NCI-H524 treated with DMSO at 0.1 percent for 48 hours (cell line): ENCODE measurements around the gene CPT1B.
"Not testable (repeated sequence)": the region's sequence is repeated elsewhere in the genome, so short reads cannot be mapped to it uniquely, and the experiment has no call there.

Experiments
- DNase-seq: peaks from one replicate; lab custom pipeline; 2025; lab: John Stamatoyannopoulos, UW

CPT1B gene

DNA sequence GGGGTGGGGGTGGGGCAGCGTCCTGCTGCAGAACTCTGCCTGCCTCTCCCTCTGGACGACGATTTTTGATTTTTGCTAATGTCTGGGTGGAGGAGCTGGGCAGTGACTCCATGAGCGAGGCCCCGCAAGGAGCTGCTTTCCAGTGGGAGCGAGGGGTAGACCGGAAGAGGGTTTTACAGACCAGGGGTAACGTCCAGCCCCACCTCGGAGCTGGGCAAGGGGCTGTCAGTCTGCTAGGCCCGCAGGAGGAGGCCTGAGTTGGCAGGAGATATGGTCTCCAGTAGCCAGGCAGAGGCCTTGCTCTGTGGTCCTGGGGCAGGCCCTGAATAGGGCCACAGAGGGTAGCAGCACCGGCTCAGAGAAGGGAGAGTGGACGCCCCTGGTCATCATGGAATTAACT lies 31.4 kb upstream of the CPT1B start:
- DNase-seq = no peak

DNA sequence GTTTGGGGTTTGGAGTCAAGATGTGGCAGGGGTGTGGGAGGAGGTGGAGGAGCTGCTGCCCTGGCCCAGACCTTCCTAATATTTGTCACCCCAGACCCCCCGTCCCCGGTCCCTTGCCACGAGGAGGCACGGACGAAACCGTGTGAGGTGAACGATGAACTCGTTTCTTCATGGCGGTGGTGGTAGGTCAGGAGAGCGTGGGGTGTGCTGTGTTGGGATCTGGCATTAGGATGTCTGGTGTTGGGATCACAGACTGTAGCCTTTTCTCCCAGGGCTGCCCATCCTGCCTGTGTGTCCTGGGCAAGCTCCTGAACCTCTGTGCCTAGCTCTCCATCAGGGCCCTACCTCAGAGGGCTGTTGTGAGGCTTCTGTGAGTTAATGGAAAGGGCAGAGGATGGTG lies 30.8 kb upstream of the CPT1B start:
- no peak for DNase-seq

- not testable (repeated sequence) for DNase-seq
Observed at GRCh38 chr22:50608058-50608840, 30.0 kb upstream of the CPT1B start.

- no peak for DNase-seq
Observed at GRCh38 chr22:50607659-50608020, 29.4 kb upstream of the CPT1B start.

- DNase-seq = no peak
Observed at GRCh38 chr22:50606946-50607658, 28.9 kb upstream of the CPT1B start.

- no peak for DNase-seq
Observed at GRCh38 chr22:50606165-50606945, 28.1 kb upstream of the CPT1B start.

- no peak for DNase-seq
Observed at GRCh38 chr22:50605613-50606074, 27.4 kb upstream of the CPT1B start.

GRCh38 chr22:50605002-50605612 lies 26.9 kb upstream of the CPT1B start:
- DNase-seq = no peak

- no peak for DNase-seq
Observed at GRCh38 chr22:50604256-50605001, 26.2 kb upstream of the CPT1B start.

DNA sequence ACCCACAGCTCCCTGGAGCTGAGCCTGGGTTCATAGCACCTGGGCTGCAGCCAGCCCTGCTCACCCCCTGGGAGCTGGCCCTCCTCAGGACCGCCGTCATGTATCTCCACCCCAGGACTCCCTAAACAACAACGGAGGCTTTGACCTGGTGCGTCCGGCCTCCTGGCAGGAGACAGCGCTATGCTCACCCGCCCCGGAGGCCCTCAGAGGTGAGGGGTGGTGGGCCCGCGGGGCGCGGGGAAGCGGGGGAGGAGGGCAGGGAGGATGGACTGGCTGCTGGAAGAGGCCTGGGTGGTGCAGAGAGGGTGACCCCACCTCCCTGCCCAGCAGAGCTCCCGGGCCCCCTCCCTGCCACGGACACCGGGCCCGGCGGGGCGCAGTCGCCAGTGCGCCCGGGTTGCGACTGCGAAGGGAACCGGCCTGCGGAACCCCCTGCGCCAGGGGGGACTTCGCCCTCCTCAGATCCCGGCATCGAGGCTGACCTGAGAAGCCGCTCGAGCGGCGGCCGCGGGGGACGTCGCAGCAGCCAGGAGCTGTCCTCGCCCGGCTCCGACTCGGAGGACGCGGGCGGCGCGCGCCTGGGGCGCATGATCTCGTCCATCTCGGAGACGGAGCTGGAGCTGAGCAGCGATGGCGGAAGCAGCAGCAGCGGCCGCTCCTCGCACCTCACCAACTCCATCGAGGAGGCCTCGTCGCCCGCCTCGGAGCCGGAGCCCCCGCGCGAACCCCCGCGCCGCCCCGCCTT lies 25.5 kb upstream of the CPT1B start:
- DNase-seq = no peak

DNA sequence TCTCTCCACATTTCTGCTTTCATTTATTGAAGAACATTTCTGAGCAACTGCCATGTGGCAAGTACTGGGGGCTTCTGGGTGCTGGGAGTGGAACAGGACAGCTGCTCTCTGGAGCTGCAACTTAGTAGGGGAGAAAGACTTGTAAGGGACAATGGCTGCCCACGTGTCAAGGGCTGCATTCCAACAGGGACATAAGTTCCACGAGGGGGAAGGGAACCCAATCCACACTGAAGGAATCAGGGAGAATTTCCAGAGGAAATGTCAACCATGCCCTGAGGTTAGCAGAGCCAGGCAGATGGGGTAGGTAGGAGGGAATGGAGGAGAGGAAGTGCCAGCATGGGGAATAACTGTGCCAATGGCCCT lies 24.1 kb upstream of the CPT1B start:
- no peak for DNase-seq

DNA sequence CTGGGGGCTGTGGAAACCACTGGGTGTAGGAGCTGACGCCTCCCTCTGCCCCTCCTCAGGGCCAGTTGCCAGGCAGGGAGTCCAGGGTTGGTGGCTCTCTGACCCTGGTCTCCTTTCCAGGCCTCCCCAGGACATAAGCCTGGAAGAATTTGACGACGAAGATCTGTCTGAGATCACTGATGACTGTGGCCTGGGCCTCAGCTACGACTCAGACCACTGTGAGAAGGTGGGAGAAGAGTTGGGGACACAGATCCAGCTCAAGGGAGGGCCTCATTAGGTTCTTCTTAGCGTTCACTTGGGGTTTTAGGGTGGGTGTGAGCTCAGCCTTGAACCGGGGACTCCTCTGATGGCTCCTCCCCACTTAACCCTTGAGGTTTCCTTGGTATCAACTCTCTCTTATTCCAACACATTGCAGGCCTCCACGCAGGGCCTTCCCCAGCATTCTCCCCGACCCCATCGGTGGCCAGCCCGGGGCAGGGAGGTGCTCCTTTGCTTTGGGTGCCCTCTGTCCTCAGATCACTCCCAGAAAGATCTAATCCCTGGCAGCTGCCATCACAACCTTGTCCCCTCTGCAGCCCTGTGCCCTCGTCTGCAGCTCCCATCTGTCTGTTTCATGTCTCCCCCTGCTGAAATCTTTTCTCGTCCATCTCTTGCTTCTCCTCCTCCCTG lies 23.6 kb upstream of the CPT1B start:
- no peak for DNase-seq

- no peak for DNase-seq
Observed at GRCh38 chr22:50600967-50601668, 22.9 kb upstream of the CPT1B start.

DNA sequence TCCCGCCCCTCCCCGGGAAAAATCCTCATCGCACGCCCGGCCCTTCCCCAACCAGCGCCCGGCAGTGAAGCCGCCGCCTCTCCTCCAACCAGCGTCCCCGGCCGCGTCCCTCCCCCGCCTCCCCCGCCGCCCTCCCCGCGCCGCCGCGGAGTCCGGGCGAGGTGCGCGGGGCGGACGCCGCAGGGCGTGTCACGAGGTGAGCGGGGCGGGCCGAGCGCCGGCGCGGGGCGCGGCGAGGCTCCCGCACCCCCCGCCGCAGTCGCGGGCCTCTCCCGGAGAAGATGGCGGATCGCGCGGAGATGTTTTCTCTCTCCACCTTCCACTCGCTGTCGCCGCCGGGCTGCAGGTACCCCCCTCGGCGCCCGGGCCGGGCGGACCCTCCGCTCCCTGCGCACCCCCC lies 22.3 kb upstream of the CPT1B start, which contains the start of gene MAPK8IP2:
MAPK8IP2 (plus strand) TSS at position 256 of the 400 bp plus-strand sequence; CDS start at position 282, 26 bp downstream.
- DNase-seq = no peak

DNA sequence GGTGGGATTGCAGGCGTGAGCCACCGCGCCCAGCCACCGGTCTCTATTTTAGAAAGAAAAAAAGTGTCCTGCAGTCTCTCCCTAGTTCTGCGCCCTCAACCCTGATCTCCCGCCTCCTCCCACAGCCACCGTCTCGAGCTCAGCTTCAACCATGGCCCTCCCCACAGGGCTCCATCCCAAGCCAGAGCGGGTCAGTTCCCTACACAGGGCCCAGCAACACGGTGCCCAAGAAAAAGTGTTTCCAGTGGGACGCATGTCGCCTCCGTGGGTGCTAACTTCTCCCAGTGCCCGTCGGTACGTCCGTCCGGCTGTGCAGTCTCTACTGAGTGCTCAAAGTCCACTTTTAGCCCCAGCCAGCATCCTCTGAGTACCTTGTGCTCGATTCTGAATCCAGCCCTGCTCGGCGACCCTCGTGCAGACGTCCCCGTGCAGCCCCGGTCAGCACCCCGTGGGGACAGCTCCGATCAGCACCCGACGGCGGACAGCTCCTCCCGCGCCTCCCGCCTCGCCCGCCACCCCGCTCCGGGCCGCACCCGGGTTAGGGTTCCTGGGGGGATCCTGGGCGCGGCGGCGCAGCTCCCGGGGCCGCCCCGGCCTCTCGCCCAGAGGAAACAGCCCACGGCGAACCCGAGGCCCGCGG lies 21.7 kb upstream of the CPT1B start:
- no peak for DNase-seq

- DNase-seq = no peak
Observed at GRCh38 chr22:50597097-50597496, 18.9 kb upstream of the CPT1B start.

GRCh38 chr22:50595189-50595588 lies 17.0 kb upstream of the CPT1B start:
- DNase-seq = no peak

DNA sequence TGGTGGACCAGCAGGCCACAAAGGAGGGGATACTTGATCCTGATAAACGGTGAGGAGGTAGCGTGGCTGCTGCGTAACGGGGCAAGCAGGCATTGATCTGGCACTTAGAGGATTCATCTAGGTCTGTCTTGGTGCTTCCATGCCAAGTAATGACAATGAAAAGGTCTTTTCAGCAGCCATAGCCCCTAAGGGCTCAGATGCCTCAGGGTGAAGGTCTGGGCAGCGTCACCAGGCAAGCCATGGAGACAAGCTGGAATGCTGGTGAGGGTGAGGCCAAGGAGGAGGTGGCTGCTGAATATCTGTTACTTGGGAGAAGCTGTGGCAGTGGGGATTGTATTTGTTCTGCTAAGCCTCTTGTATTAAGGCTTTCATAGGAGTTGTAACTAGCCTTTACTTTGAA lies 9.2 kb upstream of the CPT1B start:
- no peak for DNase-seq

DNA sequence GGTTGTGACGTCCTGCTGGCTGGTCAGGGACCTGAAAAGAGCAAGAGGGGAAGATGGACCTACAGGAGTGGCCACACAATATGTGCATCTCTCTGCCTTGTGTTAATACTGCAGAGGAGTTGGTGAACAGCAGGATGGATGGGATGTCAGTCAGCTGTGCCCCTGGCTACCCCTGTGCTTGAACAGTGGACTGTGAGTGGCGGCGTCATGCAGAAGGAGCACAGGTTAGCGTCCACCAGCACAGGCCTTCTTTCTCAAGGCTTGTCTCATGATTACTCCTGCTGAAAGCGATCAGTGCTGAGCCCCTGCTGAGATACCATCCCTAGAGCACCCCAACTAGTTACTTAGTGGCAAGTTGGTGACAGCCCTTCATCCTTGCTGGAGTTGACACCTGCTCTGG lies 8.2 kb upstream of the CPT1B start:
- DNase-seq = no peak
